ENCODE data around the gene ZMYM2. TPM values are rescaled to one million over a fixed set of nuclear protein-coding genes. Genes with fewer than 3 reads are reported as not detected.

ZMYM2 gene
- 6.4 TPM for polyA plus RNA-seq (2012; ENCODE audit: insufficient read length, low read depth)

- TF ChIP-seq REST (IDR thresholded peaks at IDR 0.05; ENCODE audit: insufficient read depth in 1 of 2, low read depth in 2 of 2, low read length in 2 of 2), result no peak
- TF ChIP-seq POLR2AphosphoS5 (IDR thresholded peaks at IDR 0.05; ENCODE audit: low read depth, low read length), result peak; percentile 49; the same call in 1 of the 2 replicates
- TF ChIP-seq SIN3A (IDR thresholded peaks at IDR 0.05; ENCODE audit: borderline replicate concordance, insufficient read depth, low read length), result no peak
- TF ChIP-seq FOXP2 (optimal IDR thresholded peaks at IDR 0.05; ENCODE audit: borderline replicate concordance, extremely low read depth, extremely low read length, insufficient read depth), result no peak
- no peak; the same call in 1 of the 2 replicates for TF ChIP-seq TAF1 (IDR thresholded peaks at IDR 0.05; ENCODE audit: borderline replicate concordance, insufficient read depth, low read length)
Observed at GRCh38 chr13:19958155-19959111, at the start of gene ZMYM2. ZMYM2 (plus strand) TSS chr13:19958727; CDS start chr13:19993073, 34,346 bp downstream.

- TF ChIP-seq TAF1 (IDR thresholded peaks at IDR 0.05; ENCODE audit: borderline replicate concordance, insufficient read depth, low read length) (no peak), FOXP2 (optimal IDR thresholded peaks at IDR 0.05; ENCODE audit: borderline replicate concordance, extremely low read depth, extremely low read length, insufficient read depth) (no peak), SIN3A (IDR thresholded peaks at IDR 0.05; ENCODE audit: borderline replicate concordance, insufficient read depth, low read length) (no peak), REST (IDR thresholded peaks at IDR 0.05; ENCODE audit: insufficient read depth in 1 of 2, low read depth in 2 of 2, low read length in 2 of 2) (no peak), POLR2AphosphoS5 (IDR thresholded peaks at IDR 0.05; ENCODE audit: low read depth, low read length) (no peak)
Observed at GRCh38 chr13:19910336-19911072, 48.0 kb upstream of the ZMYM2 start.

GRCh38 chr13:19927117-19927748, 31.3 kb upstream of the ZMYM2 start:
- no peak for TF ChIP-seq FOXP2 (optimal IDR thresholded peaks at IDR 0.05; ENCODE audit: borderline replicate concordance, extremely low read depth, extremely low read length, insufficient read depth)
- no peak for TF ChIP-seq POLR2AphosphoS5 (IDR thresholded peaks at IDR 0.05; ENCODE audit: low read depth, low read length)
- no peak for TF ChIP-seq SIN3A (IDR thresholded peaks at IDR 0.05; ENCODE audit: borderline replicate concordance, insufficient read depth, low read length)
- TF ChIP-seq REST (IDR thresholded peaks at IDR 0.05; ENCODE audit: insufficient read depth in 1 of 2, low read depth in 2 of 2, low read length in 2 of 2), result no peak
- no peak for TF ChIP-seq TAF1 (IDR thresholded peaks at IDR 0.05; ENCODE audit: borderline replicate concordance, insufficient read depth, low read length)

GRCh38 chr13:19940106-19940505, 18.4 kb upstream of the ZMYM2 start:
- TF ChIP-seq FOXP2 (optimal IDR thresholded peaks at IDR 0.05; ENCODE audit: borderline replicate concordance, extremely low read depth, extremely low read length, insufficient read depth) (no peak), TAF1 (IDR thresholded peaks at IDR 0.05; ENCODE audit: borderline replicate concordance, insufficient read depth, low read length) (no peak), REST (IDR thresholded peaks at IDR 0.05; ENCODE audit: insufficient read depth in 1 of 2, low read depth in 2 of 2, low read length in 2 of 2) (no peak), SIN3A (IDR thresholded peaks at IDR 0.05; ENCODE audit: borderline replicate concordance, insufficient read depth, low read length) (no peak), POLR2AphosphoS5 (IDR thresholded peaks at IDR 0.05; ENCODE audit: low read depth, low read length) (no peak)

All from PFSK-1 (cell line).